SK-N-SH treated with all-trans-retinoic acid at 6 μM for 48 hours (cell line): ENCODE data around the gene PRKCE.

Experiments used
- ATAC-seq: fragments of 200-7000 bp; cut with Tn5 transposase; 3 replicates; pipeline ENCODE4 v1.9.1; 2020; ENCODE audit warnings: mild to moderate bottlenecking, moderate library complexity
- ARNTL ChIP-seq: fragments of 450-650 bp; formaldehyde crosslinking; IDR thresholded peaks from 2 replicates; pipeline ENCODE4 v1.5.0; 2020; ENCODE audit warnings: low read depth, mild to moderate bottlenecking, moderate library complexity, borderline replicate concordance
- BACH2 ChIP-seq: fragments of 250-450 bp; sonication (Bioruptor Pico); IDR thresholded peaks from 2 replicates; pipeline ENCODE4 v1.9.0; 2021; ENCODE audit warnings: mild to moderate bottlenecking, borderline replicate concordance
- CREB5 ChIP-seq: fragments of 250-450 bp; sonication (Bioruptor Pico); IDR thresholded peaks from 2 replicates; pipeline ENCODE4 v1.5.1; 2020; ENCODE audit warnings: low read depth, mild to moderate bottlenecking, moderate library complexity
- CSDC2 ChIP-seq: fragments of 250-450 bp; sonication (Bioruptor Pico); IDR thresholded peaks from 2 replicates; pipeline ENCODE4 v1.5.0; 2020; ENCODE audit warnings: mild to moderate bottlenecking, moderate library complexity
- CSRNP3 ChIP-seq: fragments of 250-450 bp; sonication (Bioruptor Pico); IDR thresholded peaks from 2 replicates; pipeline ENCODE4 v1.5.1; 2021; ENCODE audit warnings: mild to moderate bottlenecking, moderate library complexity
- GLIS3 ChIP-seq: fragments of 250-450 bp; sonication (Bioruptor Pico); IDR thresholded peaks from 2 replicates; pipeline ENCODE4 v1.5.0; 2020; ENCODE audit warnings: mild to moderate bottlenecking, moderate library complexity
- ISL1 ChIP-seq: fragments of 250-450 bp; sonication (Bioruptor Pico); IDR thresholded peaks from 2 replicates; pipeline ENCODE4 v2.1.2; 2022; ENCODE audit warnings: mild to moderate bottlenecking, moderate library complexity
- OSR1 ChIP-seq: fragments of 250-450 bp; sonication (Bioruptor Pico); IDR thresholded peaks from 2 replicates; pipeline ENCODE4 v1.8.0; 2022; ENCODE audit warnings: moderate library complexity, mild to moderate bottlenecking, inconsistent platforms
- POU6F1 ChIP-seq: fragments of 250-450 bp; sonication (Bioruptor Pico); IDR thresholded peaks from 2 replicates; pipeline ENCODE4 v1.8.0; 2021; ENCODE audit warnings: low read depth, mild to moderate bottlenecking, moderate library complexity, borderline replicate concordance
- PPARA ChIP-seq: fragments of 250-450 bp; sonication (Bioruptor Pico); IDR thresholded peaks from 2 replicates; pipeline ENCODE4 v1.5.0; 2020; ENCODE audit warnings: mild to moderate bottlenecking, borderline replicate concordance
- RARB ChIP-seq: fragments of 250-450 bp; sonication (Bioruptor Pico); IDR thresholded peaks from 2 replicates; pipeline ENCODE4 v1.8.0; 2021; ENCODE audit warnings: mild to moderate bottlenecking, moderate library complexity
- SNAI2 ChIP-seq: fragments of 250-450 bp; sonication (Bioruptor Pico); IDR thresholded peaks from 2 replicates; pipeline ENCODE4 v1.5.0; 2020; ENCODE audit warnings: mild to moderate bottlenecking, moderate library complexity
- TCF4 ChIP-seq: fragments of 250-450 bp; sonication (Bioruptor Pico); IDR thresholded peaks from 2 replicates; pipeline ENCODE4 v1.8.0; 2021; ENCODE audit warnings: mild to moderate bottlenecking, moderate library complexity, borderline replicate concordance
- TOX ChIP-seq: fragments of 250-450 bp; sonication (Bioruptor Pico); IDR thresholded peaks from 2 replicates; pipeline ENCODE4 v1.8.0; 2021; ENCODE audit warnings: mild to moderate bottlenecking, moderate library complexity, borderline replicate concordance
- ZC3H10 ChIP-seq: fragments of 250-450 bp; sonication (Bioruptor Pico); IDR thresholded peaks from 2 replicates; pipeline ENCODE4 v1.5.1; 2021; ENCODE audit warnings: mild to moderate bottlenecking, moderate library complexity
- ZFP30 ChIP-seq: fragments of 450-650 bp; formaldehyde crosslinking; IDR thresholded peaks from 2 replicates; pipeline ENCODE4 v1.5.0; 2022; ENCODE audit warnings: mild to moderate bottlenecking, moderate library complexity
- ZNF565 ChIP-seq: fragments of 450-650 bp; formaldehyde crosslinking; conservative IDR thresholded peaks from 2 replicates; pipeline ENCODE4 v1.5.0; 2020; ENCODE audit warnings: low read depth, mild to moderate bottlenecking, moderate library complexity
- ZNF70 ChIP-seq: fragments of 450-650 bp; formaldehyde crosslinking; IDR thresholded peaks from 2 replicates; pipeline ENCODE4 v1.5.0; 2020; ENCODE audit warnings: mild to moderate bottlenecking, moderate library complexity
- ZNF8 ChIP-seq: fragments of 450-650 bp; formaldehyde crosslinking; IDR thresholded peaks from 2 replicates; pipeline ENCODE4 v1.5.0; 2020; ENCODE audit warnings: mild to moderate bottlenecking, moderate library complexity

PRKCE gene

GRCh38 chr2:45637440-45637839, 14.0 kb upstream of the PRKCE start:
- TF ChIP-seq SNAI2 (CRISPR knock-in tag): no peak
- TF ChIP-seq ZNF8 (CRISPR knock-in tag): no peak
- no peak for TF ChIP-seq POU6F1 (CRISPR knock-in tag)
- TF ChIP-seq RARB (CRISPR knock-in tag): no peak
- TF ChIP-seq CREB5: no peak
- TF ChIP-seq ZNF565 (CRISPR knock-in tag): no peak
- no peak for TF ChIP-seq CSRNP3 (CRISPR knock-in tag)
- TF ChIP-seq TCF4: no peak
- ATAC-seq: no peak

- no peak for ATAC-seq
- TF ChIP-seq ZNF565 (CRISPR knock-in tag) (no peak), ZFP30 (no peak), BACH2 (CRISPR knock-in tag) (no peak), ZNF70 (CRISPR knock-in tag) (no peak), CREB5 (no peak), PPARA (CRISPR knock-in tag) (no peak), CSDC2 (CRISPR knock-in tag) (no peak), ZC3H10 (CRISPR knock-in tag) (no peak), ZNF8 (CRISPR knock-in tag) (no peak), GLIS3 (CRISPR knock-in tag) (no peak)
These were observed 10.9 kb upstream of the PRKCE start for GRCh38 chr2:45640576-45640975.

- no peak for TF ChIP-seq ZC3H10 (CRISPR knock-in tag)
- TF ChIP-seq POU6F1 (CRISPR knock-in tag): no peak
- TF ChIP-seq CSDC2 (CRISPR knock-in tag): no peak
- TF ChIP-seq ARNTL: no peak
- no peak for TF ChIP-seq GLIS3 (CRISPR knock-in tag)
- TF ChIP-seq RARB (CRISPR knock-in tag): no peak
- TF ChIP-seq TCF4: no peak
- no peak for TF ChIP-seq CREB5
- TF ChIP-seq TOX: no peak
- no peak for TF ChIP-seq ZNF70 (CRISPR knock-in tag)
- TF ChIP-seq CSRNP3 (CRISPR knock-in tag): no peak
- TF ChIP-seq OSR1 (CRISPR knock-in tag): no peak
- TF ChIP-seq ISL1: no peak
- ATAC-seq: peak; percentile 54
These were observed 8.4 kb upstream of the PRKCE start for GRCh38 chr2:45643095-45643494.
